HepG2 (cell line): ENCODE measurements around the gene IVD. TPM values are rescaled to one million over a fixed set of nuclear protein-coding genes. Genes with fewer than 3 reads are reported as not detected.

ENCODE experiments used
- ARID3A ChIP-seq: IDR thresholded peaks from 2 replicates; pipeline ENCODE4 v1.6.1; 2012; ENCODE audit warnings: low read depth, low read length, improper control_type of control experiment
- ATF7-NPFF ChIP-seq: sonication (generic); formaldehyde crosslinking; IDR thresholded peaks from 2 replicates; pipeline ENCODE4 v1.8.1; 2023; ENCODE audit warnings: mild to moderate bottlenecking, low read depth, missing genetic modification reagents, moderate library complexity
- CREB3 ChIP-seq: sonication (generic); formaldehyde crosslinking; IDR thresholded peaks from 2 replicates; pipeline ENCODE4 v1.5.0; 2020; ENCODE audit warnings: missing genetic modification reagents
- FOSL2 ChIP-seq: sonication (generic); formaldehyde crosslinking; IDR thresholded peaks from 2 replicates; pipeline ENCODE4 v1.4.0; 2020; ENCODE audit warnings: missing genetic modification reagents
- HMGXB4 ChIP-seq, 2 experiments: sonication (generic) in 1 of 2; formaldehyde crosslinking in 1 of 2; IDR thresholded peaks; 2 replicates each; pipeline versions ENCODE4 v1.4.0 to v1.6.1; 2018 to 2020; ENCODE audit warnings: missing genetic modification reagents in 2 of 2, borderline replicate concordance in 1 of 2, low read depth in 1 of 2, mild to moderate bottlenecking in 1 of 2, missing biosample characterization in 1 of 2
- KMT2A ChIP-seq: sonication (generic); formaldehyde crosslinking; IDR thresholded peaks from 2 replicates; pipeline ENCODE4 v1.4.0; 2020; ENCODE audit warnings: missing genetic modification reagents
- MAZ ChIP-seq, 2 experiments: sonication (generic) in 1 of 2; formaldehyde crosslinking in 1 of 2; IDR thresholded peaks; 2 replicates each; pipeline versions ENCODE4 v1.5.0 to v1.6.1; 2012 to 2020; ENCODE audit warnings: low read depth in 2 of 2, mild to moderate bottlenecking in 2 of 2, borderline replicate concordance in 1 of 2, improper control_type of control experiment in 1 of 2, low read length in 1 of 2, missing genetic modification reagents in 1 of 2, moderate library complexity in 1 of 2
- SKI ChIP-seq: fragments of 450-650 bp; IDR thresholded peaks from one replicate; pipeline ENCODE4 v1.6.1; 2018; ENCODE audit warnings: mild to moderate bottlenecking; ENCODE audit not compliant: partially characterized antibody
- TFDP2 ChIP-seq: sonication (generic); formaldehyde crosslinking; IDR thresholded peaks from 2 replicates; pipeline ENCODE4 v1.4.0; 2020; ENCODE audit warnings: missing genetic modification reagents
- THAP11 ChIP-seq: IDR thresholded peaks from 2 replicates; pipeline ENCODE4 v1.6.1; 2016; ENCODE audit warnings: missing biosample characterization, missing genetic modification reagents
- TSC22D2 ChIP-seq: sonication (generic); formaldehyde crosslinking; IDR thresholded peaks from 2 replicates; pipeline ENCODE4 v1.5.1; 2020; ENCODE audit warnings: missing genetic modification reagents, mild to moderate bottlenecking, borderline replicate concordance
- ZBTB20 ChIP-seq: sonication (generic); formaldehyde crosslinking; IDR thresholded peaks from 2 replicates; pipeline ENCODE4 v1.8.1; 2023; ENCODE audit warnings: missing genetic modification reagents, low read depth, mild to moderate bottlenecking, borderline replicate concordance
- ZNF263 ChIP-seq: sonication (generic); formaldehyde crosslinking; IDR thresholded peaks from 2 replicates; pipeline ENCODE4 v1.4.0; 2020; ENCODE audit warnings: missing genetic modification reagents
- ZNF264 ChIP-seq: sonication (generic); formaldehyde crosslinking; IDR thresholded peaks from 2 replicates; pipeline ENCODE4 v1.4.0; 2020; ENCODE audit warnings: missing genetic modification reagents
- ZNF280B ChIP-seq: sonication (generic); formaldehyde crosslinking; IDR thresholded peaks from 2 replicates; pipeline ENCODE4 v1.5.0; 2020; ENCODE audit warnings: missing genetic modification reagents, mild to moderate bottlenecking, borderline replicate concordance
- ZNF547 ChIP-seq: sonication (generic); formaldehyde crosslinking; IDR thresholded peaks from 2 replicates; pipeline ENCODE4 v1.5.1; 2020; ENCODE audit warnings: mild to moderate bottlenecking, missing genetic modification reagents
- ZNF639 ChIP-seq: conservative IDR thresholded peaks from 2 replicates; pipeline ENCODE4 v1.6.1; 2018; ENCODE audit warnings: missing genetic modification reagents
- ZNF816 ChIP-seq: sonication (generic); formaldehyde crosslinking; IDR thresholded peaks from 2 replicates; pipeline ENCODE4 v1.8.0; 2022; ENCODE audit warnings: missing genetic modification reagents, mild to moderate bottlenecking, borderline replicate concordance
- polyA plus RNA-seq, 8 experiments: library from polyadenylated mRNA; depleted of rRNA in 3 of 8; stranded (reverse) in 7 of 8; unstranded in 1 of 8; fragments of >200 nt; fragmentation: Illumina TruSeq in 4 of 8; extraction: Trizol in 4 of 8; gene quantifications; 2 replicates each; pipeline versions ENCODE4 v1.2.1 to v1.2.3, GENCODE V29; 2011 to 2016; ENCODE audit warnings: low read depth in 4 of 8, missing spikeins in 1 of 8, mixed read lengths in 1 of 8; ENCODE audit not compliant: insufficient read depth in 1 of 8
- total RNA-seq, 5 experiments: library from RNA; depleted of rRNA; stranded (reverse); fragments of >200 nt; fragmentation: Illumina TruSeq; extraction: Trizol; gene quantifications; 2 replicates each; pipeline ENCODE4 v1.2.3, GENCODE V29; 2016; ENCODE audit warnings: low read depth in 1 of 5

The IVD gene
- total and polyA plus RNA-seq, 2 of the 13 experiments (the other 11 are each of a cell fraction or from before 2014, with no cell fraction given): 48.0 to 53.9 TPM

GRCh38 chr15:40441565-40442531, 36.3 kb downstream of the IVD start (continued):
- TF ChIP-seq ZNF639: peak; percentile 44; the same call in 1 of the 2 replicates
- TF ChIP-seq KMT2A (CRISPR knock-in tag): no peak
- no peak for TF ChIP-seq ATF7-NPFF (CRISPR knock-in tag)
- no peak for TF ChIP-seq MAZ (IDR thresholded peaks at IDR 0.05; ENCODE audit: borderline replicate concordance, low read depth, low read length)
- peak; percentile 59; the same call in 1 of the 2 replicates for TF ChIP-seq MAZ (CRISPR knock-in tag; IDR thresholded peaks at IDR 0.05; ENCODE audit: low read depth)
- no peak for TF ChIP-seq ZNF264 (CRISPR knock-in tag)
- TF ChIP-seq FOSL2 (CRISPR knock-in tag): no peak
- 0 out of 2 replicates have a peak, but pooled peaks have one; percentile 42 for TF ChIP-seq ZNF547 (CRISPR knock-in tag)
- TF ChIP-seq THAP11 (CRISPR knock-in tag): no peak
- no peak for TF ChIP-seq CREB3 (CRISPR knock-in tag)
- TF ChIP-seq ZBTB20 (CRISPR knock-in tag): no peak
- TF ChIP-seq ZNF280B (CRISPR knock-in tag): no peak
- peak; percentile 46; the same call in 1 of the 2 replicates for TF ChIP-seq ZNF263 (CRISPR knock-in tag)
- TF ChIP-seq ZNF816 (CRISPR knock-in tag): no peak
- TF ChIP-seq ARID3A: no peak
- TF ChIP-seq SKI: peak; percentile 14
- peak in 1 of 2 experiments; percentile 62; a peak in 3 of 4 replicates for TF ChIP-seq HMGXB4 (CRISPR knock-in tag; IDR thresholded peaks at IDR 0.05; ENCODE audit: borderline replicate concordance in 1 of 2, low read depth in 1 of 2)
- no peak for TF ChIP-seq TSC22D2 (CRISPR knock-in tag)
- peak; percentile 45; the same call in 1 of the 2 replicates for TF ChIP-seq TFDP2 (CRISPR knock-in tag)
